K562 (cell line): ENCODE results near the gene NUP188.

ENCODE experiments used
- CBX2 ChIP-seq: fragments of 200-600 bp; sonication (generic); IDR thresholded peaks from one replicate; pipeline ENCODE4 v1.6.1; 2012; ENCODE audit warnings: mild to moderate bottlenecking, low read length, inconsistent platforms; ENCODE audit not compliant: insufficient read depth, poor library complexity, severe bottlenecking
- CHD7 ChIP-seq: fragments of 200-600 bp; sonication (generic); IDR thresholded peaks from one replicate; pipeline ENCODE4 v1.6.1; 2012; ENCODE audit warnings: mild to moderate bottlenecking, low read depth, low read length, inconsistent platforms
- CTCF ChIP-seq, 3 experiments: IDR thresholded peaks in 2 of 3; conservative IDR thresholded peaks in 1 of 3; 2 replicates each; pipeline ENCODE4 v1.5.1; 2011 to 2012; ENCODE audit warnings: low read length in 3 of 3, mild to moderate bottlenecking in 3 of 3, control low read depth in 2 of 3, improper control_type of control experiment in 1 of 3, inconsistent platforms in 1 of 3, low read depth in 1 of 3, mixed read lengths in 1 of 3, moderate library complexity in 1 of 3; ENCODE audit not compliant: insufficient read depth in 2 of 3
- POLR2A ChIP-seq: fragments of 450-650 bp; conservative IDR thresholded peaks from 2 replicates; pipeline ENCODE4 v1.6.1; 2016
- POLR2AphosphoS2 ChIP-seq: IDR thresholded peaks from 2 replicates; pipeline ENCODE4 v1.6.1; 2012; ENCODE audit warnings: low read length, improper control_type of control experiment
- TF ChIP-seq, protein P1 (sequence below): sonication (generic); formaldehyde crosslinking; IDR thresholded peaks from 2 replicates; pipeline ENCODE4 v1.8.1; 2022; ENCODE audit warnings: missing genetic modification reagents
- TF ChIP-seq, protein P2 (sequence below): sonication (generic); formaldehyde crosslinking; IDR thresholded peaks from 2 replicates; pipeline ENCODE4 v1.9.0; 2022; ENCODE audit warnings: mild to moderate bottlenecking, missing genetic modification reagents

DNA sequence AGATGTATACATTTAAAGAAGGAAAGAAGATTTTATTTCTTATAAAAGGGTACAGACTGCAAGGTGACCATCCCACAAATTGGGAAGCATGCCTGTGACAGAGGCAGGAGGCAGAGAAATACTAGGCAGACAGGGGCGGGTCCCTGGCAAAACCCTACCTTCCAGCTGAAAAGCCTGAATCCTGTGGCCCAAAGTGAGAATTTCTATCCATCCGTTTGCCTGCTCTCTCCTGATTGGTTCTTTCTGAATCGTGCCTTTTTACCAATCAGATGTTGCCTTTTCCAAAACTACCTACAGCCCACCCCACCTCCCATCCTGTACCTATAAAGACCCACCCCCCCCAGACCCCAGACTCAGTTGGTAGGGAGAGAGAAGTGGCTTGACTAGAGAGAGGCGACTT, 84.0 kb downstream of the NUP188 start:
- no peak for TF ChIP-seq POLR2A
- no peak for TF ChIP-seq CBX2
- TF ChIP-seq CTCF (IDR thresholded peaks at IDR 0.05 in 2 of 3, conservative IDR thresholded peaks at IDR 0.05 in 1 of 3; ENCODE audit: insufficient read depth in 2 of 3, low read depth in 1 of 3, low read length in 3 of 3) = no peak
- no peak for TF ChIP-seq CHD7
- TF ChIP-seq, protein P1, sequence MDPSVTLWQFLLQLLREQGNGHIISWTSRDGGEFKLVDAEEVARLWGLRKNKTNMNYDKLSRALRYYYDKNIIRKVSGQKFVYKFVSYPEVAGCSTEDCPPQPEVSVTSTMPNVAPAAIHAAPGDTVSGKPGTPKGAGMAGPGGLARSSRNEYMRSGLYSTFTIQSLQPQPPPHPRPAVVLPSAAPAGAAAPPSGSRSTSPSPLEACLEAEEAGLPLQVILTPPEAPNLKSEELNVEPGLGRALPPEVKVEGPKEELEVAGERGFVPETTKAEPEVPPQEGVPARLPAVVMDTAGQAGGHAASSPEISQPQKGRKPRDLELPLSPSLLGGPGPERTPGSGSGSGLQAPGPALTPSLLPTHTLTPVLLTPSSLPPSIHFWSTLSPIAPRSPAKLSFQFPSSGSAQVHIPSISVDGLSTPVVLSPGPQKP (CRISPR knock-in tag) = no peak
- TF ChIP-seq, protein P2, sequence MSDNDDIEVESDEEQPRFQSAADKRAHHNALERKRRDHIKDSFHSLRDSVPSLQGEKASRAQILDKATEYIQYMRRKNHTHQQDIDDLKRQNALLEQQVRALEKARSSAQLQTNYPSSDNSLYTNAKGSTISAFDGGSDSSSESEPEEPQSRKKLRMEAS (CRISPR knock-in tag) = no peak
- no peak for TF ChIP-seq POLR2AphosphoS2
